Pancreas (tissue), 10 donors: ENCODE measurements around the gene CREB3. TPM values are rescaled to one million over a fixed set of nuclear protein-coding genes. Genes with fewer than 3 reads are reported as not detected.

ENCODE experiments used
- ATAC-seq, 4 donors: fragments of 200-7000 bp; cut with Tn5 transposase; one replicate each; pipeline versions ENCODE4 v1.8.0 to v1.9.1; 2020; ENCODE audit warnings: mild to moderate bottlenecking in 4 of 4, moderate library complexity in 4 of 4
- DNase-seq, 6 donors: peaks; one replicate each; pipeline ENCODE4 v3.0.0-alpha.2; 2020
- FAIRE-seq: peaks from 2 replicates; lab custom pipeline; 2012; peaks lifted over from hg19 to GRCh38; lab: Jason Lieb, UNC
- H3K27ac ChIP-seq, 4 donors: fragments of 200-600 bp; sonication (generic); 1 replicate in 3 of 4; 2 replicates in 1 of 4; pipeline versions ENCODE4 v1.5.0 to v1.8.0; 2020
- H3K27me3 ChIP-seq, 4 donors: fragments of 200-600 bp; one replicate each; pipeline ENCODE4 v1.8.0; 2021
- H3K36me3 ChIP-seq, 3 donors: fragments of 200-600 bp; sonication (generic) in 1 of 3; one replicate each; pipeline versions ENCODE4 v1.5.0 to v1.8.0; 2020 to 2021
- H3K4me1 ChIP-seq, 3 donors: fragments of 200-600 bp; one replicate each; pipeline ENCODE4 v1.8.0; 2021
- H3K4me3 ChIP-seq, 4 donors: fragments of 200-600 bp; sonication (generic) in 2 of 4; one replicate each; pipeline versions ENCODE4 v1.5.0 to v1.8.0; 2020 to 2021
- H3K9me3 ChIP-seq, 4 donors: fragments of 200-600 bp; one replicate each; pipeline ENCODE4 v1.8.0; 2021
- CTCF ChIP-seq, 4 donors: fragments of 200-600 bp; sonication (generic) in 3 of 4; IDR thresholded peaks; one replicate each; pipeline versions ENCODE4 v1.5.0 to v1.8.0; 2021; ENCODE audit warnings: antibody characterized with exemption in 4 of 4
- WGBS, 2 donors: extraction: QIAGEN DNeasy Blood & Tissue Kit; methylation state at CpG; one replicate each; pipeline ENCODE4 v1.1.7; 2013; 5-methylcytosine and 5-hydroxymethylcytosine counted together
- intact Hi-C, 3 donors: fragments of 100-400 bp; cut with DNase I; formaldehyde crosslinking; loops; one replicate each; pipeline versions ENCODE4 v1.11.1 to v1.14.2; 2022
- polyA plus RNA-seq, 2 donors: library from polyadenylated mRNA; stranded (reverse); fragments of 200-250 nt; gene quantifications; one replicate each; pipeline ENCODE4 v1.2.3, GENCODE V29; 2013
- total RNA-seq, 6 donors: library from RNA; stranded (reverse); fragmentation: NEBNext Ultra II Directional in 4 of 6; extraction: Animal tissue kit (Norgen Biotek cat#: 25700) in 4 of 6; gene quantifications; one replicate each; pipeline versions ENCODE4 v1.2.1 to v1.2.4, GENCODE V29; 2021 to 2023
- donor health status: healthy with polysubstance abuse.
- donor health status: DM: no; HTN: no; CAD: no; lungs with moderate emphysema.
- donor health status: DM: no; HTN: no; CAD: no.
- donor health status: control.
- donor health status: control.
- donor health status: Bipolar disorder and iron deficiency.
- donor health status: DM: yes; HTN: yes; CAD: no.
- donor health status: DM: no; HTN: no; CAD: no.
- donor health status: DM: no; HTN: no; CAD: no.
- donor health status: DM: yes; HTN: yes; CAD: no.

CREB3 gene
- total and polyA plus RNA-seq, 8 donors = 15.7 to 29.6 (median 20.5) TPM

GRCh38 chr9:35767458-35767857 is 35.0 kb downstream of the CREB3 start:
- ATAC-seq (no peak), FAIRE-seq (no peak), DNase-seq (no peak)
- intact Hi-C loops = no loop called here
- no peak overlapping the region for H3K27ac ChIP-seq
- no peaks in the 10 kb centered on the region for H3K36me3 ChIP-seq
- WGBS, 2 donors = 88 to 92% methylated on average over 1 of the region's 1 CpG
- H3K4me1 ChIP-seq = peaks cover 12 to 24% (median 17%) of the 10 kb centered on the region in 3 donors
- no peaks in the 10 kb centered on the region for H3K27me3 ChIP-seq
- TF ChIP-seq CTCF (IDR thresholded peaks at IDR 0.05) = no peak
- no peaks in the 10 kb centered on the region for H3K9me3 ChIP-seq
- H3K4me3 ChIP-seq = no peak overlapping the region

- DNase-seq = no peak
- FAIRE-seq = no peak
Observed at GRCh38 chr9:35769763-35770162, 37.3 kb downstream of the CREB3 start.

GRCh38 chr9:35771075-35771433 is 38.6 kb downstream of the CREB3 start:
- no peaks in the 10 kb centered on the region for H3K9me3 ChIP-seq
- H3K36me3 ChIP-seq = no peaks in the 10 kb centered on the region
- peak overlapping the region; percentile 28 to 80 (median 58) for H3K27ac ChIP-seq
- no peak for TF ChIP-seq CTCF (IDR thresholded peaks at IDR 0.05)
- no peaks in the 10 kb centered on the region for H3K27me3 ChIP-seq
- H3K4me1 ChIP-seq = peaks cover 12 to 25% (median 19%) of the 10 kb centered on the region in 3 donors
- peak overlapping the region in 1 of 4 donors; percentile 2 for H3K4me3 ChIP-seq
- 4% methylated on average over 4 of the region's 4 CpGs for WGBS, 2 donors
- ATAC-seq (peak; percentile 66 to 82 (median 74)), FAIRE-seq (no peak), DNase-seq (peak in 1 of 6 donors; percentile 39)
- intact Hi-C loops = no loop called here

More at GRCh38 chr9:35769763-35770162, 37.3 kb downstream of the CREB3 start:
- no peak for ATAC-seq
- intact Hi-C loops = no loop called here
- 95 to 98% methylated on average over 1 of the region's 1 CpG for WGBS, 2 donors
- Histone ChIP-seq H3K9me3 (no peaks in the 10 kb centered on the region), H3K36me3 (no peaks in the 10 kb centered on the region), H3K4me1 (peaks cover 12 to 25% (median 19%) of the 10 kb centered on the region in 3 donors), H3K27me3 (no peaks in the 10 kb centered on the region), H3K27ac (no peak overlapping the region), H3K4me3 (no peak overlapping the region)
- TF ChIP-seq CTCF (IDR thresholded peaks at IDR 0.05) = no peak

GRCh38 chr9:35771534-35771933 is 39.1 kb downstream of the CREB3 start:
- FAIRE-seq (peak; percentile 5), DNase-seq (peak in 4 of 6 donors; percentile 37 to 72 (median 67)), ATAC-seq (peak; percentile 80 to 89 (median 86))
- Histone ChIP-seq H3K9me3 (no peaks in the 10 kb centered on the region), H3K27ac (peak overlapping the region; percentile 28 to 80 (median 58)), H3K36me3 (no peaks in the 10 kb centered on the region), H3K4me1 (peaks cover 12 to 25% (median 19%) of the 10 kb centered on the region in 3 donors), H3K4me3 (peak overlapping the region in 1 of 4 donors; percentile 2), H3K27me3 (no peaks in the 10 kb centered on the region)
- 0 to 3% methylated on average over 1 of the region's 1 CpG for WGBS, 2 donors
- intact Hi-C loops = no loop called here
- no peak for TF ChIP-seq CTCF (IDR thresholded peaks at IDR 0.05)

GRCh38 chr9:35771943-35772342 is 39.5 kb downstream of the CREB3 start:
- Histone ChIP-seq H3K27me3 (no peaks in the 10 kb centered on the region), H3K4me1 (peaks cover 12 to 25% (median 19%) of the 10 kb centered on the region in 3 donors), H3K4me3 (no peak overlapping the region), H3K36me3 (no peaks in the 10 kb centered on the region), H3K27ac (peak overlapping the region in 2 of 4 donors; percentile 70 to 80), H3K9me3 (no peaks in the 10 kb centered on the region)
- no peak for DNase-seq
- intact Hi-C loops = no loop called here
- no peak for TF ChIP-seq CTCF (IDR thresholded peaks at IDR 0.05)
- peak; percentile 57 to 71 (median 64) for ATAC-seq
- 34 to 42% methylated on average over 3 of the region's 3 CpGs for WGBS, 2 donors
- no peak for FAIRE-seq
